Activated CD8-positive, alpha-beta T cell treated with anti-CD3 and anti-CD28 coated beads for 36 hours (primary cell): ENCODE data around the gene FKBP1B. TPM values are rescaled to one million over a fixed set of nuclear protein-coding genes. Genes with fewer than 3 reads are reported as not detected.
"Not testable (repeated sequence)": the region's sequence is repeated elsewhere in the genome, so short reads cannot be mapped to it uniquely, and the experiment has no call there.

ENCODE experiments used
- ATAC-seq: fragments of 200-7000 bp; cut with Tn5 transposase; one replicate; pipeline ENCODE4 v1.10.0; 2021; ENCODE audit warnings: mild to moderate bottlenecking, moderate library complexity
- CTCF ChIA-PET: fragments of 350-600 bp; sonication (Branson Sonifier 250); formaldehyde crosslinking; loops from one replicate; lab custom pipeline; 2021; ENCODE audit warnings: antibody characterized with exemption; lab: Charles Lee
- POLR2A ChIA-PET: fragments of 350-600 bp; sonication (Branson Sonifier 250); formaldehyde crosslinking; loops from one replicate; lab custom pipeline; 2021; ENCODE audit warnings: antibody characterized with exemption; lab: Charles Lee
- DNase-seq: peaks from one replicate; pipeline ENCODE4 v3.0.0-alpha.2; 2020
- H3K27ac Mint-ChIP-seq: one replicate; pipeline ENCODE4 v1.8.0; 2021; ENCODE audit warnings: mild to moderate bottlenecking, mixed read lengths
- H3K27me3 Mint-ChIP-seq: one replicate; pipeline ENCODE4 v1.8.0; 2021; ENCODE audit warnings: mixed read lengths
- H3K36me3 Mint-ChIP-seq: one replicate; pipeline ENCODE4 v1.8.0; 2021; ENCODE audit warnings: low read depth, mixed read lengths
- H3K4me1 Mint-ChIP-seq: one replicate; pipeline ENCODE4 v1.8.0; 2021; ENCODE audit warnings: low read depth, mixed read lengths
- H3K4me3 Mint-ChIP-seq: one replicate; pipeline ENCODE4 v1.8.0; 2021; ENCODE audit warnings: mild to moderate bottlenecking, moderate library complexity, mixed read lengths
- H3K9me3 Mint-ChIP-seq: one replicate; pipeline ENCODE4 v1.8.0; 2021; ENCODE audit warnings: mixed read lengths
- intact Hi-C: fragments of 100-400 bp; cut with micrococcal nuclease; formaldehyde crosslinking; loops from one replicate; pipeline ENCODE4 v1.10.0; 2022
- total RNA-seq, 2 experiments: library from RNA; stranded (reverse); gene quantifications; one replicate each; pipeline ENCODE4 v1.2.3, GENCODE V29; 2021
- TF ChIP-seq, protein P1 (sequence below): fragments of 200-600 bp; IDR thresholded peaks from one replicate; pipeline ENCODE4 v1.8.0; 2022; ENCODE audit warnings: antibody characterized with exemption, mild to moderate bottlenecking

FKBP1B gene
- total RNA-seq, 2 experiments from 2014 or later, result 1.3 to 1.7 TPM

- POLR2A ChIA-PET, result no interaction called here
- no peak within 1 kb of the TSS for H3K4me3 Mint-ChIP-seq
- CTCF ChIA-PET, result interaction anchor here (1.4 kb wide), 1 partner anchor 74 kb away, joined by 5 read pairs; the partner anchor contains the start of gene TP53I3
- peak; percentile 34 for ATAC-seq
- no peak within 1 kb of the TSS for H3K27ac Mint-ChIP-seq
- no peaks in the 10 kb centered on the region for H3K9me3 Mint-ChIP-seq
- H3K27me3 Mint-ChIP-seq, result peaks cover 23% of the 10 kb centered on the region
- TF ChIP-seq, protein P1, sequence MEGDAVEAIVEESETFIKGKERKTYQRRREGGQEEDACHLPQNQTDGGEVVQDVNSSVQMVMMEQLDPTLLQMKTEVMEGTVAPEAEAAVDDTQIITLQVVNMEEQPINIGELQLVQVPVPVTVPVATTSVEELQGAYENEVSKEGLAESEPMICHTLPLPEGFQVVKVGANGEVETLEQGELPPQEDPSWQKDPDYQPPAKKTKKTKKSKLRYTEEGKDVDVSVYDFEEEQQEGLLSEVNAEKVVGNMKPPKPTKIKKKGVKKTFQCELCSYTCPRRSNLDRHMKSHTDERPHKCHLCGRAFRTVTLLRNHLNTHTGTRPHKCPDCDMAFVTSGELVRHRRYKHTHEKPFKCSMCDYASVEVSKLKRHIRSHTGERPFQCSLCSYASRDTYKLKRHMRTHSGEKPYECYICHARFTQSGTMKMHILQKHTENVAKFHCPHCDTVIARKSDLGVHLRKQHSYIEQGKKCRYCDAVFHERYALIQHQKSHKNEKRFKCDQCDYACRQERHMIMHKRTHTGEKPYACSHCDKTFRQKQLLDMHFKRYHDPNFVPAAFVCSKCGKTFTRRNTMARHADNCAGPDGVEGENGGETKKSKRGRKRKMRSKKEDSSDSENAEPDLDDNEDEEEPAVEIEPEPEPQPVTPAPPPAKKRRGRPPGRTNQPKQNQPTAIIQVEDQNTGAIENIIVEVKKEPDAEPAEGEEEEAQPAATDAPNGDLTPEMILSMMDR, result no peak
- DNase-seq, result no peak
- H3K4me1 Mint-ChIP-seq, result peaks cover 3% of the 10 kb centered on the region
- H3K36me3 Mint-ChIP-seq, result no peaks in the 10 kb centered on the region
- intact Hi-C loops, result no loop called here
Observed at GRCh38 chr2:24009680-24010476, 39.7 kb upstream of the FKBP1B start, which contains the start of gene MFSD2B. Gene MFSD2B (plus strand): TSS chr2:24010085. CDS start chr2:24010097, 12 bp downstream.

DNA sequence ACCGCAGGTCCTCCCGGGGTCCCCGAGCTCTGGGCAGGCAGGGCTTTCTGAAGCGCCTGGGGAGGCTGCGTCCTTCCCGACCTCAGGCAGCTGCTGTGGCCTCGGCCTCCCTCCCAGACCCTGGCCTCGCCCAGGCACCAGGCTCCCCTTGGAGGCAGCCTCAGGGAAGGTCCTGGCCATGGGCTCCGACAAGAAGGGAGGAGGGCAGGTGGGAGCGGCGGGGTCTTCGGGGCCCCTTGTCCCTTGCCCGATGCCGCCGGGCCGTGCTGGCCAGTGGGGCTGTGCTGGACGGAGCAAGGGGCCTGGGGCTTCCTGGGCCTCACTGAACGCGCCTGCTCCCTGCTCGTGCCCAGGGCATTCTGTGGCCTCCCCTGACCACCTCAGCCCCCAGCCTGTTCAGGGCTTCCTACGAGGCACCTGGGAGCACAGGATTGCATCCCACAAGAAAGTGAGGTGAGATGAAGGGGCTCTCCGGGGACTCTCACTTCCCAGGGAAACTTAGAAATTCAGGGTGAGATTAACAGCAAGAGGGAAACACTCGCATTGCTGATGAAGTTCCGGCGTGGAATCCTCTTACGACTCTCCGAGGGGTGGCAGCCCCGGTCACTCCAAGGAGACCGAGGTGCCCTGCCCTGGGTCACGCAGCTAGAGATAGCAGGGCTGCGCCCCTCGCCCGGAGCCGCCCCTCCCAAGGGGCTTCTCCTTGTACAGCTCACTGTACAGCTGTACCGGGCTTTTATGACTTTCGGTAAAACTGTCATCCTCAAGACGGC lies 38.9 kb upstream of the FKBP1B start:
- H3K9me3 Mint-ChIP-seq, result no peaks in the 10 kb centered on the region
- ChIA-PET POLR2A (interaction anchor here (1.2 kb wide), 1 partner anchor 84 kb away, joined by 4 read pairs; the partner anchor contains the start of gene ATAD2B), CTCF (interaction anchor here (1.4 kb wide), 1 partner anchor 73 kb away, joined by 5 read pairs; the partner anchor contains the start of gene TP53I3)
- H3K4me3 Mint-ChIP-seq, result no peak overlapping the region
- no peak overlapping the region for H3K27ac Mint-ChIP-seq
- DNase-seq, result no peak
- H3K4me1 Mint-ChIP-seq, result peaks cover 3% of the 10 kb centered on the region
- H3K36me3 Mint-ChIP-seq, result no peaks in the 10 kb centered on the region
- TF ChIP-seq, protein P1, result no peak
- no peak for ATAC-seq
- intact Hi-C loops, result no loop called here
- H3K27me3 Mint-ChIP-seq, result peaks cover 23% of the 10 kb centered on the region

- TF ChIP-seq, protein P1, result no peak
- POLR2A ChIA-PET, result interaction anchor here (1.2 kb wide), 1 partner anchor 84 kb away, joined by 4 read pairs; the partner anchor contains the start of gene ATAD2B
- intact Hi-C loops, result no loop called here
- Mint-ChIP-seq H3K27ac (no peak overlapping the region), H3K27me3 (peaks cover 23% of the 10 kb centered on the region), H3K36me3 (no peaks in the 10 kb centered on the region), H3K4me1 (peaks cover 3% of the 10 kb centered on the region), H3K9me3 (no peaks in the 10 kb centered on the region), H3K4me3 (no peak overlapping the region)
- DNase-seq, result no peak
- no peak for ATAC-seq
- CTCF ChIA-PET, result interaction anchor here (1.1 kb wide), 1 partner anchor 73 kb away, joined by 3 read pairs; the partner anchor contains the start of gene TP53I3
Observed at GRCh38 chr2:24011250-24012104, 38.1 kb upstream of the FKBP1B start.

DNA sequence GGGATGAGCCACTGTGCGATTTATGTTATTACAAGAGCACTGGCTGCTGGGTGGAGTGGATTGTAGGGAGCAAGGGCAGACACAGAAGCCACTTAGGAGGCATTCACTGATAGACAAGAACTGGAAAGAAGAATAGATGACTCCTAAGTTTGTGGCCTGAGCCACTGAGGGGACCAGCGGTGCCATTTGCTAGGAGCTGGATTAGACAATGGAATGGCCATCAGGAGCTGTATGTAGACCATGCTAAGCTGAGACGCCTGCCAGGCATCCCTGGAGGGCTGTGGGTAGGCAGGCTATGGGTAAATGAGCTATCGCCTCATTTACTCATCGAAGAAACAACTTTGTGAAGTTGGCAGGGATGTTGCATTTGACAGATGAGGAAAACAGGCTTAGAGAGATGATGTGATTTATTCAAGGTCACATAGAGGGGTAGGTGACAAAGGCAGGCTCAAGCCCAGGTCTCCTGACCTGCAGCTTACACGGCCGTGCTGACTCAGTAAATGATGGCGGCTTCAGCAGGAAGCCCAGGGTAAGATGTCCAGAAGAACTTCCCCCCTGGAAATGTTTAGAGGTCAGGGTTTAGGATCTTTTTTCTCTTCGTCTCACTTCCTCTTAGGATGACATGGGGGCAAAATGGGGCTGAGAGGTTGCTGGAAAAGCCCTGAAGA lies 36.9 kb upstream of the FKBP1B start:
- ChIA-PET CTCF (no interaction called here), POLR2A (no interaction called here)
- Mint-ChIP-seq H3K9me3 (no peaks in the 10 kb centered on the region), H3K4me3 (no peak overlapping the region), H3K27ac (no peak overlapping the region), H3K4me1 (peaks cover 3% of the 10 kb centered on the region), H3K27me3 (peaks cover 23% of the 10 kb centered on the region), H3K36me3 (no peaks in the 10 kb centered on the region)
- TF ChIP-seq, protein P1, result no peak
- DNase-seq (no peak), ATAC-seq (no peak)
- intact Hi-C loops, result no loop called here

DNA sequence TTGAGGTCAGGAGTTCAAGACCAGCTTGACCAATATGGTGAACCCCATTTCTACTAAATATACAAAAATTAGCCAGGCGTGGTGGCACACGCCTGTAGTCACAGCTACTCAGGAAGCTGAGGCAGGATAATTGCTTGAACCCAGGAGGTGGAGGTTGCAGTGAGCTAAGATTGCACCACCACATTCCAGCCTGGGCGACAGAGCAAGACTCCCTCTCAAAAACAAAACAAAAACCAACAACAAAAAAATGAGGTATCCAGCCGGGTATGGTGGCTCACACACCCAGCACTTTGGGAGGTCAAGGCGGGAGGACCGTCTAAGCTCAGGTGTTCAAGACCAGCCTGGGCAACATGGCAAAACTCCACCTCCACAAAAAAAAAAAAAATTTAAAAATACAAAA lies 34.6 kb upstream of the FKBP1B start:
- intact Hi-C loops, H3K27ac Mint-ChIP-seq, H3K4me1 Mint-ChIP-seq, H3K9me3 Mint-ChIP-seq, CTCF ChIA-PET, POLR2A ChIA-PET, ATAC-seq, DNase-seq, H3K36me3 Mint-ChIP-seq, H3K4me3 Mint-ChIP-seq: not testable (repeated sequence)
- peaks cover 15% of the 10 kb centered on the region for H3K27me3 Mint-ChIP-seq
